Left lung (tissue), 10 donors: Measurements from ENCODE around the gene ELFN1. TPM values are rescaled to one million over a fixed set of nuclear protein-coding genes. Genes with fewer than 3 reads are reported as not detected.
A peak's percentile ranks its signal among the peaks of the same experiment; 100 is the strongest.

Source experiments
- ATAC-seq: fragments of 200-7000 bp; cut with Tn5 transposase; one replicate; pipeline ENCODE4 v1.9.1; 2020; ENCODE audit warnings: moderate library complexity
- DNase-seq, 4 donors: peaks; one replicate each; pipeline ENCODE4 v3.0.0-alpha.2; 2013 to 2020
- H3K27ac ChIP-seq, 2 donors: fragments of 200-600 bp; sonication (generic) in 1 of 2; one replicate each; pipeline versions ENCODE4 v1.5.0 to v1.8.0; 2020 to 2021
- H3K27me3 ChIP-seq, 2 donors: fragments of 200-600 bp; sonication (generic) in 1 of 2; one replicate each; pipeline versions ENCODE4 v1.5.0 to v1.8.0; 2020 to 2021
- H3K36me3 ChIP-seq, 2 donors: fragments of 200-600 bp; sonication (generic) in 1 of 2; one replicate each; pipeline versions ENCODE4 v1.5.0 to v1.8.0; 2020 to 2021
- H3K4me1 ChIP-seq, 2 donors: fragments of 200-600 bp; one replicate each; pipeline ENCODE4 v1.8.0; 2021
- H3K4me3 ChIP-seq, 2 donors: fragments of 200-600 bp; sonication (generic) in 1 of 2; one replicate each; pipeline versions ENCODE4 v1.5.0 to v1.8.0; 2020 to 2021; ENCODE audit warnings: mild to moderate bottlenecking in 1 of 2
- H3K9me3 ChIP-seq, 2 donors: fragments of 200-600 bp; sonication (generic) in 1 of 2; one replicate each; pipeline versions ENCODE4 v1.5.0 to v1.8.0; 2020 to 2021
- CTCF ChIP-seq, 2 donors: fragments of 200-600 bp; sonication (generic) in 1 of 2; IDR thresholded peaks; one replicate each; pipeline versions ENCODE4 v1.5.0 to v1.8.0; 2021; ENCODE audit warnings: antibody characterized with exemption in 2 of 2
- intact Hi-C, 2 donors: fragments of 100-400 bp; cut with DNase I; formaldehyde crosslinking; loops; one replicate each; pipeline versions ENCODE4 v1.11.2 to v1.14.2; 2022
- polyA plus RNA-seq, 6 donors: library from polyadenylated mRNA; unstranded; fragments of 120-200 nt; gene quantifications; one replicate each; pipeline ENCODE4 v1.2.1, GENCODE V29; 2013; ENCODE audit not compliant: insufficient read length in 6 of 6
- total RNA-seq, 2 donors: library from RNA; stranded (reverse); fragmentation: NEBNext Ultra II Directional; extraction: Animal tissue kit (Norgen Biotek cat#: 25700); gene quantifications; one replicate each; pipeline ENCODE4 v1.2.1, GENCODE V29; 2021
- donor health status: DM: no; HTN: yes; CAD: no.
- donor health status: DM: no; HTN: no; CAD: no.

Gene ELFN1
- total and polyA plus RNA-seq, 8 donors, result 1.5 to 4.0 (median 2.7) TPM

GRCh38 chr7:1746491-1746975, 76.5 kb downstream of the ELFN1 start:
- TF ChIP-seq CTCF (IDR thresholded peaks at IDR 0.05), result no peak
- Histone ChIP-seq H3K27ac (no peak overlapping the region), H3K9me3 (no peaks in the 10 kb centered on the region), H3K4me3 (no peak overlapping the region), H3K36me3 (no peaks in the 10 kb centered on the region), H3K27me3 (peaks cover 0 to 66% of the 10 kb centered on the region in 2 donors), H3K4me1 (peaks cover 0 to 20% of the 10 kb centered on the region in 2 donors)
- ATAC-seq, result no peak
- DNase-seq, result peak in 1 of 4 donors; percentile 79
- intact Hi-C loops, result no loop called here

GRCh38 chr7:1747004-1747801, 77.1 kb downstream of the ELFN1 start:
- H3K36me3 ChIP-seq, result no peaks in the 10 kb centered on the region
- TF ChIP-seq CTCF (IDR thresholded peaks at IDR 0.05), result no peak
- DNase-seq (peak in 1 of 4 donors; percentile 76), ATAC-seq (no peak)
- H3K27me3 ChIP-seq, result peaks cover 0 to 61% of the 10 kb centered on the region in 2 donors
- no peak overlapping the region for H3K27ac ChIP-seq
- no peaks in the 10 kb centered on the region for H3K9me3 ChIP-seq
- H3K4me1 ChIP-seq, result peaks cover 0 to 13% of the 10 kb centered on the region in 2 donors
- intact Hi-C loops, result no loop called here
- H3K4me3 ChIP-seq, result no peak overlapping the region

GRCh38 chr7:1748076-1748838, 78.2 kb downstream of the ELFN1 start:
- H3K27me3 ChIP-seq, result peaks cover 0 to 50% of the 10 kb centered on the region in 2 donors
- no peaks in the 10 kb centered on the region for H3K9me3 ChIP-seq
- no peaks in the 10 kb centered on the region for H3K36me3 ChIP-seq
- no peak for ATAC-seq
- peaks cover 0 to 3% of the 10 kb centered on the region in 2 donors for H3K4me1 ChIP-seq
- H3K4me3 ChIP-seq, result no peak overlapping the region
- intact Hi-C loops, result no loop called here
- no peak overlapping the region for H3K27ac ChIP-seq
- DNase-seq, result peak in 1 of 4 donors; percentile 82
- no peak for TF ChIP-seq CTCF (IDR thresholded peaks at IDR 0.05)

- Histone ChIP-seq H3K9me3 (no peaks in the 10 kb centered on the region), H3K27me3 (peaks cover 0 to 45% of the 10 kb centered on the region in 2 donors), H3K4me1 (no peaks in the 10 kb centered on the region), H3K36me3 (no peaks in the 10 kb centered on the region), H3K27ac (no peak overlapping the region), H3K4me3 (no peak overlapping the region)
- DNase-seq, result peak in 1 of 4 donors; percentile 37
- intact Hi-C loops, result no loop called here
- ATAC-seq, result no peak
- no peak for TF ChIP-seq CTCF (IDR thresholded peaks at IDR 0.05)
Measured at GRCh38 chr7:1748839-1749173, 78.7 kb downstream of the ELFN1 start.

GRCh38 chr7:1749351-1749863, 79.3 kb downstream of the ELFN1 start:
- intact Hi-C loops, result no loop called here
- ATAC-seq (no peak), DNase-seq (peak in 1 of 4 donors; percentile 59)
- Histone ChIP-seq H3K4me3 (no peak overlapping the region), H3K27me3 (peaks cover 0 to 43% of the 10 kb centered on the region in 2 donors), H3K9me3 (no peaks in the 10 kb centered on the region), H3K36me3 (no peaks in the 10 kb centered on the region), H3K27ac (no peak overlapping the region), H3K4me1 (no peaks in the 10 kb centered on the region)
- no peak for TF ChIP-seq CTCF (IDR thresholded peaks at IDR 0.05)
